Measurements from ENCODE around the gene ZDHHC7.

DNA sequence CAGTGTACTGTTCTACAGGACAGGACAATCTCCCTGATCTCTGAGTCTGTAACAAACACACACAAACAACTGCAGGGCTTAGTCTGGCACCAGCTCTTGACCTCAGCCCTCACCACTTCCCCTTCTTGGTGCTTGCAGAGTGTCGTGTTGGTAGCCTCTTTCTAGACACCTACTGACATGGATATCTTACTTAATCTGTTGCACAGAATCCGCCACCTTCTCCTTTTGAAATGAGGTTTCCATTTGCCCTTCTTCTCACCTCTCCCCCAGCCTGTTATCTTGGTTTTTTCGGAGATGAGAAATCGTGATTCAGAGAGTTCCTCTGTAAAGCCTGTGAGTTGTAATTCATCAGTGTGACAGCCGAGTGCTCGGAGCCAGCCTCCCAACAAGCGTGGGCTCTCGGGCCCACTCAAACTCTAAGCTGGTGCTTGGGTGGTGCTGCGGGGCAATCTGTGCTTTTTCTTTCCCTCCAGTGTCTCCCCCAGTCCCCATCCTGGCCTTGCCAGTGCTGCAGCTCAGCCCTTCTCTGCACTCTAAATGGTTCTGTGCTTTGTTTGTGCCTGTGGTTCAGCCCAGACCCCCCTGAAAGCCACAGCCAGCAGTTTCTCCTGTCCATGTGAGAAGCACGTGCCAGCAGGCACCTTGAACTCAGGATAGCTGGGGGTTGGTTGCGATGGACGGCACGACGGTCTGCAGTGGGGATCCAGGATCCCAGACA, 44.3 kb upstream of the ZDHHC7 start:
- TF ChIP-seq CTCF (conservative IDR thresholded peaks at IDR 0.05 in 1 of 2, IDR thresholded peaks at IDR 0.05 in 1 of 2; ENCODE audit: extremely low read depth in 1 of 2, insufficient read depth in 1 of 2, low read depth in 1 of 2, low read length in 2 of 2) (no peak), EZH2 (IDR thresholded peaks at IDR 0.05; ENCODE audit: borderline replicate concordance, low read length) (no peak)
